NB4 (cell line): ENCODE results near the gene CCM2.

Experiments
- DNase-seq: peaks from one replicate; pipeline ENCODE4 v3.0.0; 2010; ENCODE audit warnings: low read depth
- H3K4me3 ChIP-seq: one replicate; pipeline ENCODE4 v1.5.1; 2011; ENCODE audit warnings: mild to moderate bottlenecking, low read depth, low read length, moderate library complexity
- CTCF ChIP-seq: IDR thresholded peaks from one replicate; pipeline ENCODE4 v1.5.1; 2012; ENCODE audit warnings: low read depth, low read length
- MAX ChIP-seq: IDR thresholded peaks from 2 replicates; pipeline ENCODE4 v1.6.1; 2011; ENCODE audit warnings: low read depth, low read length
- MYC ChIP-seq: IDR thresholded peaks from 2 replicates; pipeline ENCODE4 v1.6.1; 2011; ENCODE audit warnings: low read depth, low read length
- POLR2A ChIP-seq: IDR thresholded peaks from 2 replicates; pipeline ENCODE4 v1.6.1; 2011; ENCODE audit warnings: mild to moderate bottlenecking; ENCODE audit not compliant: insufficient read length; ENCODE audit errors: extremely low read depth

Gene CCM2

GRCh38 chr7:45125193-45125904, 125.3 kb downstream of the CCM2 start:
- TF ChIP-seq MAX (no peak), CTCF (no peak), MYC (no peak), POLR2A (no peak)
- H3K4me3 ChIP-seq, result no peak overlapping the region
- DNase-seq, result no peak
